GM13977 (cell line): Measurements from ENCODE around the gene RARB.

Experiments used
- DNase-seq: peaks from one replicate; pipeline ENCODE4 v3.0.0; 2012; ENCODE audit warnings: low spot score
- CTCF ChIP-seq: IDR thresholded peaks from 2 replicates; pipeline ENCODE4 v1.5.1; 2012; ENCODE audit warnings: mild to moderate bottlenecking, control low read depth; ENCODE audit not compliant: insufficient read depth; ENCODE audit errors: extremely low read depth, missing control alignments
- in situ Hi-C: fragments of 300-500 bp; cut with MboI; formaldehyde crosslinking; loops from one replicate; pipeline ENCODE4 v1.12.0; 2022; ENCODE audit warnings: low sequenced_read_pairs, low pct_unique_long_range_greater_than_20kb, mixed read lengths, inconsistent platforms; ENCODE audit not compliant: unreplicated experiment

RARB gene

GRCh38 chr3:25404569-25404968 is 23.5 kb upstream of the RARB start:
- no peak for TF ChIP-seq CTCF
- in situ Hi-C loops, result no loop called here
- no peak for DNase-seq

GRCh38 chr3:25405335-25405734 is 22.7 kb upstream of the RARB start:
- in situ Hi-C loops, result no loop called here
- TF ChIP-seq CTCF, result no peak
- DNase-seq, result no peak

GRCh38 chr3:25410703-25411102 is 17.4 kb upstream of the RARB start:
- no peak for DNase-seq
- in situ Hi-C loops, result no loop called here
- no peak for TF ChIP-seq CTCF

GRCh38 chr3:25412269-25412668 is 15.8 kb upstream of the RARB start:
- in situ Hi-C loops, result no loop called here
- no peak for DNase-seq
- TF ChIP-seq CTCF, result no peak

GRCh38 chr3:25416176-25416575 is 11.9 kb upstream of the RARB start:
- TF ChIP-seq CTCF, result no peak
- in situ Hi-C loops, result no loop called here
- no peak for DNase-seq

GRCh38 chr3:25418596-25418995 is 9.5 kb upstream of the RARB start:
- TF ChIP-seq CTCF, result no peak
- DNase-seq, result no peak
- in situ Hi-C loops, result no loop called here

GRCh38 chr3:25419251-25419650 is 8.8 kb upstream of the RARB start:
- no peak for DNase-seq
- in situ Hi-C loops, result no loop called here
- TF ChIP-seq CTCF, result no peak
